ENCODE measurements around the gene PARN.
A peak's percentile ranks its signal among the peaks of the same experiment; 100 is the strongest.

PARN gene

DNA sequence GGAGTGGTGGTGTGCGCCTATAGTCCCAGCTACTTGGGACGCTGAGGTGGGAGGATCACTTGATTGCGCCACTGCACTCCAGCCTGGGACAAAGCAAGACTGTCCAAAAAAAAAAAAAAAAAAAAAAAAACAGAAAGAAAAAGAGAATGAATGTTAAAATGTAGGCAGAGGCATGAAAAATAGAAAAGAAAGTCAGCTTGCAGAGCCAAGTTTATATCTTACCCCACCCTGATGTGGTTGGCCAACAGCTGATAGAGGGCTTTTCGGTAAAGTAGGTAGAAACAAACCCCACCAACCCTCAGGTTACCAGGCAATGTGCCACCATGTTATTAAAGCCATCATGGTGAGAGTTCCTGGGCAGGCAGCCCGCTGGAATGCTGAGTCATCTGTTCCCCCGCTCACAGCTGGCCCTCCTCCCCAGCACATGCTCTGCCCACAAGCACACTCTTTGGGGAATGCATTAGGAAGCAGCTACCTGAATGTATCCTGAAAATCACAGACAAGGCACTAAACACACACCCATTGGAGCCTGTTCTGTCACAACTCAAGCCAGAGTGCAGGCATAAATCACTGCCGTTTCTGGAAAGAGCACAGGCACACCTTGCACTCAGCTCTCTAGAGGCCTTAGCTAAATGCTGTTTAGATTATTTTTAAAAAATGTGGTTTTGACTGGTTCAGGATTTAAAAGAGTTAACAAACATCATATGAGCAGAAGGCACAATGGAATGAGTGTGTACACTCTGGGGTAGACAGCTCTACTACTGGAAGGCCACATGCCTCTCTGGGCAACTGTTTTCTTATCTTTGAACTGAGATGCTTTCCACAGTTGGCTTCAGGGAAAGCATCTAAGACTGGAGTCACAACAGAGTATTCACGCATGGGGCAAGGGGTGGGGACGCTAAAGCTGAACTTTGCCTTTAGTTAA lies 128.5 kb downstream of the PARN start (continued):
- TF ChIP-seq, protein P1, sequence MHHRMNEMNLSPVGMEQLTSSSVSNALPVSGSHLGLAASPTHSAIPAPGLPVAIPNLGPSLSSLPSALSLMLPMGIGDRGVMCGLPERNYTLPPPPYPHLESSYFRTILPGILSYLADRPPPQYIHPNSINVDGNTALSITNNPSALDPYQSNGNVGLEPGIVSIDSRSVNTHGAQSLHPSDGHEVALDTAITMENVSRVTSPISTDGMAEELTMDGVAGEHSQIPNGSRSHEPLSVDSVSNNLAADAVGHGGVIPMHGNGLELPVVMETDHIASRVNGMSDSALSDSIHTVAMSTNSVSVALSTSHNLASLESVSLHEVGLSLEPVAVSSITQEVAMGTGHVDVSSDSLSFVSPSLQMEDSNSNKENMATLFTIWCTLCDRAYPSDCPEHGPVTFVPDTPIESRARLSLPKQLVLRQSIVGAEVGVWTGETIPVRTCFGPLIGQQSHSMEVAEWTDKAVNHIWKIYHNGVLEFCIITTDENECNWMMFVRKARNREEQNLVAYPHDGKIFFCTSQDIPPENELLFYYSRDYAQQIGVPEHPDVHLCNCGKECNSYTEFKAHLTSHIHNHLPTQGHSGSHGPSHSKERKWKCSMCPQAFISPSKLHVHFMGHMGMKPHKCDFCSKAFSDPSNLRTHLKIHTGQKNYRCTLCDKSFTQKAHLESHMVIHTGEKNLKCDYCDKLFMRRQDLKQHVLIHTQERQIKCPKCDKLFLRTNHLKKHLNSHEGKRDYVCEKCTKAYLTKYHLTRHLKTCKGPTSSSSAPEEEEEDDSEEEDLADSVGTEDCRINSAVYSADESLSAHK (tag by site-specific recombination; IDR thresholded peaks at IDR 0.05) = no peak
- TF ChIP-seq SCRT1 (tag by site-specific recombination; IDR thresholded peaks at IDR 0.05; ENCODE audit: borderline replicate concordance) (no peak), ZIC2 (tag by site-specific recombination; IDR thresholded peaks at IDR 0.05) (peak; percentile 59), TSHZ1 (tag by site-specific recombination; IDR thresholded peaks at IDR 0.05; ENCODE audit: borderline replicate concordance) (no peak), ZXDB (tag by site-specific recombination; IDR thresholded peaks at IDR 0.05) (0 out of 2 replicates have a peak, but pooled peaks have one; percentile 22), ZNF837 (tag by site-specific recombination; IDR thresholded peaks at IDR 0.05) (no peak), MZF1 (tag by site-specific recombination; IDR thresholded peaks at IDR 0.05; ENCODE audit: borderline replicate concordance) (peak; percentile 87), PRDM1 (tag by site-specific recombination; IDR thresholded peaks at IDR 0.05) (peak; percentile 71)

DNA sequence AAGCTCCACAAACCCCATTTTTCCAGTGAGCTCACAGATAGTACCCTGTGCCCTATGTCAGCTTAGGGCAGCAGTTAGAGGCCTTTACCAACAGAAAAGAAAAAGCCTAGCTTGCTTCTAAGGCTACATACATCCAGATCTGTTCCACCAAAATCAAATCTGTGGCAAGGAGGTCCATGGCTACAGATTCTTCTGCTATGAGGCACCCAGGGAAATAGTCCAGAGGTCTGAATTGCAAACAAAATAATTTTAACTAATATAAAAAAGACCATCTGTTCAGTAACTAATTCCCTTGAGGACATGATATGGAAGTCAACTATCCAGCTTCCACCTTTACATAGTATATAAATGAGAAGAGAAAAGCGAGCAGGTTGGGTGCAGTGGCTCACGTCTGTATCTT lies 129.3 kb downstream of the PARN start:
- ChIA-PET POLR2A (interaction anchor here (0.6 kb wide), 1 partner anchor 85 kb away, joined by 5 read pairs; no protein-coding TSS in a partner anchor), CTCF (no interaction called here)
- Histone ChIP-seq H3K27ac (ENCODE audit: extremely low read depth, low read depth, low read length) (no peak overlapping the region), H3K4me1 (ENCODE audit: control insufficient read depth, insufficient read depth, low read length) (peaks cover 6% of the 10 kb centered on the region), H3K9me3 (ENCODE audit: control insufficient read depth, insufficient read depth, low read depth, low read length) (no peaks in the 10 kb centered on the region), H3K4me3 (ENCODE audit: low read depth, low read length) (no peak overlapping the region), H3K36me3 (ENCODE audit: control insufficient read depth in 2 of 2, insufficient read depth in 1 of 2, low read length in 2 of 2) (no peaks in the 10 kb centered on the region)
- TF ChIP-seq TRIM28 (IDR thresholded peaks at IDR 0.05; ENCODE audit: borderline replicate concordance, low read length) (no peak), HIC1 (tag by site-specific recombination; IDR thresholded peaks at IDR 0.05) (no peak), ZBTB48 (tag by site-specific recombination; IDR thresholded peaks at IDR 0.05) (no peak), ZBTB1 (tag by site-specific recombination; IDR thresholded peaks at IDR 0.05) (no peak), SP3 (tag by site-specific recombination; IDR thresholded peaks at IDR 0.05) (no peak), BCL6B (tag by site-specific recombination; IDR thresholded peaks at IDR 0.05) (no peak), GLI2 (tag by site-specific recombination; IDR thresholded peaks at IDR 0.05; ENCODE audit: borderline replicate concordance, low read depth) (no peak), ZNF610 (tag by site-specific recombination; IDR thresholded peaks at IDR 0.05; ENCODE audit: borderline replicate concordance) (no peak), KLF7 (tag by site-specific recombination; IDR thresholded peaks at IDR 0.05; ENCODE audit: borderline replicate concordance) (no peak), ZNF24 (tag by site-specific recombination; IDR thresholded peaks at IDR 0.05) (no peak), ZNF169 (tag by site-specific recombination; IDR thresholded peaks at IDR 0.05) (no peak)

Measured in HEK293 (cell line).